Stimulated activated CD8-positive, alpha-beta memory T cell treated with anti-CD3 and anti-CD28 coated beads, Interleukin-15, amount 100 ng/mL, for 48 hours (primary cell): ENCODE measurements around the gene MYH2.
"Not testable (repeated sequence)": the region's sequence is repeated elsewhere in the genome, so short reads cannot be mapped to it uniquely, and the experiment has no call there.

Source experiments
- DNase-seq, 2 donors: peaks; one replicate each; pipeline ENCODE4 v3.0.0-alpha.2; 2020; ENCODE audit warnings: low read depth in 2 of 2

The MYH2 gene

GRCh38 chr17:10549096-10549842 is at the start of gene MYH2:
Gene MYH2 (minus strand): TSS chr17:10549658. CDS start chr17:10547920, 1,738 bp downstream.
- no peak for DNase-seq

- no peak for DNase-seq
Observed at GRCh38 chr17:10598621-10599020, 49.2 kb upstream of the MYH2 start.

- DNase-seq = no peak
Observed at GRCh38 chr17:10589553-10590145, 40.2 kb upstream of the MYH2 start.

- DNase-seq = no peak
Observed at GRCh38 chr17:10585529-10585928, 36.1 kb upstream of the MYH2 start.

- no peak for DNase-seq
Observed at GRCh38 chr17:10583834-10584233, 34.4 kb upstream of the MYH2 start.

GRCh38 chr17:10579270-10579669 is 29.8 kb upstream of the MYH2 start:
- no peak for DNase-seq

GRCh38 chr17:10574324-10574723 is 24.9 kb upstream of the MYH2 start:
- no peak for DNase-seq

- no peak for DNase-seq
Observed at GRCh38 chr17:10563991-10564660, 14.7 kb upstream of the MYH2 start.

- DNase-seq = no peak
Observed at GRCh38 chr17:10558049-10558448, 8.6 kb upstream of the MYH2 start.

- DNase-seq = no peak
Observed at GRCh38 chr17:10557422-10557821, 8.0 kb upstream of the MYH2 start.

- DNase-seq = no peak
Observed at GRCh38 chr17:10556301-10557005, 7.0 kb upstream of the MYH2 start.

- no peak for DNase-seq
Observed at GRCh38 chr17:10550014-10550413, 556 bp upstream of the MYH2 start.

GRCh38 chr17:10547351-10547750 is 2.1 kb downstream of the MYH2 start:
- no peak for DNase-seq

- DNase-seq = not testable (repeated sequence)
Observed at GRCh38 chr17:10543486-10543885, 6.0 kb downstream of the MYH2 start.

- DNase-seq = not testable (repeated sequence)
Observed at GRCh38 chr17:10541179-10541578, 8.3 kb downstream of the MYH2 start.

- DNase-seq = no peak
Observed at GRCh38 chr17:10532026-10532425, 17.4 kb downstream of the MYH2 start.

GRCh38 chr17:10527419-10527818 is 22.0 kb downstream of the MYH2 start:
- no peak for DNase-seq

GRCh38 chr17:10526517-10526916 is 22.9 kb downstream of the MYH2 start:
- DNase-seq = no peak

- DNase-seq = no peak
Observed at GRCh38 chr17:10523064-10523463, 26.4 kb downstream of the MYH2 start.

GRCh38 chr17:10521949-10522348 is 27.5 kb downstream of the MYH2 start:
- DNase-seq = no peak

GRCh38 chr17:10518271-10519037 is 31.0 kb downstream of the MYH2 start, which contains the start of gene MYH1:
Gene MYH1 (minus strand): TSS chr17:10518542. CDS start chr17:10516642, 1,900 bp downstream.
- DNase-seq = no peak
